IMR-90 (cell line): ENCODE data around the gene NELFCD. TPM values are rescaled to one million over a fixed set of nuclear protein-coding genes. Genes with fewer than 3 reads are reported as not detected.

Experiments used
- ATAC-seq: fragments of 200-7000 bp; cut with Tn5 transposase; 2 replicates; pipeline ENCODE4 v1.9.1; 2020; ENCODE audit warnings: low read depth, mild to moderate bottlenecking, moderate library complexity
- BruUV-seq: library from RNA; stranded (reverse); fragments of 400-500 nt; replicated peaks from 2 replicates; lab custom pipeline; 2021; lab: Mats Ljungman, UMichigan
- CTCF ChIA-PET: fragments of 300-600 bp; formaldehyde crosslinking; extraction: SDS; loops from one replicate; lab custom pipeline; 2021; ENCODE audit warnings: antibody characterized with exemption; lab: Yijun Ruan, JAX
- POLR2A ChIA-PET: fragments of 300-600 bp; sonication (Branson Sonifier 250); formaldehyde crosslinking; loops from one replicate; lab custom pipeline; 2022; ENCODE audit warnings: antibody characterized with exemption; ENCODE audit not compliant: unreplicated experiment; lab: Charles Lee
- DNase-seq: peaks from one replicate; pipeline ENCODE4 v3.0.0; 2013
- H2AFZ ChIP-seq: replicated peaks from 2 replicates; pipeline ENCODE3; 2013; ENCODE audit warnings: low read length, mild to moderate bottlenecking; ENCODE audit not compliant: poor library complexity
- H2AK5ac ChIP-seq: 2 replicates; pipeline ENCODE4 v1.6.1; 2013; ENCODE audit warnings: low read depth, low read length, inconsistent platforms
- H2AK9ac ChIP-seq: replicated peaks from 2 replicates; pipeline ENCODE3; 2013; ENCODE audit warnings: mild to moderate bottlenecking, low read depth, low read length, moderate library complexity; ENCODE audit not compliant: poor library complexity
- H2BK120ac ChIP-seq: 2 replicates; pipeline ENCODE4 v1.6.1; 2013; ENCODE audit warnings: low read depth, low read length, inconsistent platforms
- H2BK15ac ChIP-seq: 3 replicates; pipeline ENCODE4 v1.6.1; 2013; ENCODE audit warnings: low read depth, low read length, inconsistent platforms
- H2BK20ac ChIP-seq: 2 replicates; pipeline ENCODE4 v1.6.1; 2013; ENCODE audit warnings: low read depth, mild to moderate bottlenecking, inconsistent platforms, low read length, moderate library complexity
- H2BK5ac ChIP-seq: 2 replicates; pipeline ENCODE4 v1.6.1; 2013; ENCODE audit warnings: mild to moderate bottlenecking, low read depth, low read length, inconsistent platforms; ENCODE audit not compliant: poor library complexity, severe bottlenecking
- H3K14ac ChIP-seq: replicated peaks from 2 replicates; pipeline ENCODE4 v1.6.1; 2013; ENCODE audit warnings: low read depth, low read length, inconsistent platforms
- H3K18ac ChIP-seq: 2 replicates; pipeline ENCODE4 v1.6.1; 2013; ENCODE audit warnings: low read depth, low read length, control low read depth
- H3K23ac ChIP-seq: 2 replicates; pipeline ENCODE4 v1.6.1; 2013; ENCODE audit warnings: low read depth, low read length, inconsistent platforms
- H3K27ac ChIP-seq: 2 replicates; pipeline ENCODE4 v1.5.1; 2013; ENCODE audit warnings: mild to moderate bottlenecking, control low read depth, low read length; ENCODE audit not compliant: insufficient read depth
- H3K27me3 ChIP-seq: 2 replicates; pipeline ENCODE4 v1.6.1; 2013; ENCODE audit warnings: low read length; ENCODE audit not compliant: control insufficient read depth, insufficient read depth
- H3K36me3 ChIP-seq: 2 replicates; pipeline ENCODE4 v1.6.1; 2013; ENCODE audit warnings: low read length, mixed read lengths; ENCODE audit not compliant: control insufficient read depth, insufficient read depth
- H3K4ac ChIP-seq: 2 replicates; pipeline ENCODE4 v1.6.1; 2013; ENCODE audit warnings: low read depth, low read length, inconsistent platforms
- H3K4me1 ChIP-seq: 2 replicates; pipeline ENCODE4 v1.6.1; 2013; ENCODE audit warnings: low read length, mixed read lengths; ENCODE audit not compliant: control insufficient read depth, insufficient read depth
- H3K4me2 ChIP-seq: 2 replicates; pipeline ENCODE4 v1.6.1; 2013; ENCODE audit warnings: low read depth, mild to moderate bottlenecking, control low read depth, low read length, moderate library complexity
- H3K4me3 ChIP-seq: 2 replicates; pipeline ENCODE4 v1.5.1; 2013; ENCODE audit warnings: low read depth, mild to moderate bottlenecking, control low read depth, low read length, moderate library complexity; ENCODE audit not compliant: insufficient read depth
- H3K56ac ChIP-seq: 2 replicates; pipeline ENCODE4 v1.6.1; 2013; ENCODE audit warnings: low read length, inconsistent platforms; ENCODE audit not compliant: insufficient read depth; ENCODE audit errors: extremely low read depth
- H3K79me1 ChIP-seq, 2 experiments: 2 replicates each; pipeline ENCODE4 v1.6.1; 2013; ENCODE audit warnings: low read length in 2 of 2, inconsistent platforms in 1 of 2, low read depth in 1 of 2
- H3K9ac ChIP-seq: 2 replicates; pipeline ENCODE4 v1.6.1; 2013; ENCODE audit warnings: low read depth, low read length, control low read depth
- H3K9me1 ChIP-seq: 2 replicates; pipeline ENCODE4 v1.6.1; 2013; ENCODE audit warnings: low read length, inconsistent platforms; ENCODE audit not compliant: insufficient read depth
- H3K9me3 ChIP-seq: 2 replicates; pipeline ENCODE4 v1.6.1; 2013; ENCODE audit warnings: low read length; ENCODE audit not compliant: control insufficient read depth, insufficient read depth
- H4K20me1 ChIP-seq: 2 replicates; pipeline ENCODE4 v1.6.1; 2013; ENCODE audit warnings: low read length, inconsistent platforms; ENCODE audit not compliant: insufficient read depth
- H4K5ac ChIP-seq: 2 replicates; pipeline ENCODE4 v1.6.1; 2013; ENCODE audit warnings: mild to moderate bottlenecking, low read depth, low read length, control low read depth
- H4K8ac ChIP-seq, 2 experiments: 2 replicates each; pipeline ENCODE4 v1.6.1; 2013; ENCODE audit warnings: low read depth in 2 of 2, low read length in 2 of 2, control low read depth in 1 of 2, inconsistent platforms in 1 of 2
- H4K91ac ChIP-seq: 2 replicates; pipeline ENCODE4 v1.6.1; 2013; ENCODE audit warnings: low read depth, low read length, inconsistent platforms; ENCODE audit not compliant: insufficient read depth
- BHLHE40 ChIP-seq: fragments of 150-350 bp; IDR thresholded peaks from 2 replicates; pipeline ENCODE4 v1.6.1; 2016; ENCODE audit warnings: mild to moderate bottlenecking, low read depth, low read length
- CHD1 ChIP-seq: IDR thresholded peaks from 2 replicates; pipeline ENCODE4 v1.6.1; 2012; ENCODE audit warnings: low read depth, low read length, improper control_type of control experiment
- FOS ChIP-seq: fragments of 150-350 bp; IDR thresholded peaks from 2 replicates; pipeline ENCODE4 v1.6.1; 2016; ENCODE audit warnings: low read depth, low read length
- MAFK ChIP-seq: IDR thresholded peaks from 2 replicates; pipeline ENCODE4 v1.6.1; 2012; ENCODE audit warnings: low read depth, low read length, improper control_type of control experiment
- RFX5 ChIP-seq: IDR thresholded peaks from 2 replicates; pipeline ENCODE4 v1.8.0; 2012; ENCODE audit warnings: low read depth, mild to moderate bottlenecking, low read length, moderate library complexity
- USF2 ChIP-seq: fragments of 150-350 bp; IDR thresholded peaks from 2 replicates; pipeline ENCODE4 v1.6.1; 2017; ENCODE audit warnings: mild to moderate bottlenecking, antibody characterized with exemption, low read length, low read depth
- WGBS, 2 experiments: methylation state at CpG; one replicate each; pipeline versions ENCODE4 v1.1.5 to v1.1.7; 2013; ENCODE audit warnings: missing lambda C conversion rate in 2 of 2; ENCODE audit not compliant: insufficient read length in 1 of 2; ENCODE audit errors: extremely low coverage in 2 of 2; 5-methylcytosine and 5-hydroxymethylcytosine counted together
- dilution Hi-C: fragments of 300-500 bp; cut with HindIII; formaldehyde crosslinking; loops from one replicate; pipeline ENCODE4 v1.14.3; 2018; ENCODE audit warnings: low sequenced_read_pairs; ENCODE audit not compliant: unreplicated experiment
- in situ Hi-C: fragments of 300-500 bp; cut with MboI; formaldehyde crosslinking; loops from 3 replicates; pipeline ENCODE4 v1.14.3; 2019; ENCODE audit warnings: low sequenced_read_pairs, inconsistent platforms, mixed read lengths
- intact Hi-C: fragments of 100-400 bp; cut with micrococcal nuclease; formaldehyde crosslinking; loops from 2 replicates; pipeline ENCODE4 v1.10.0; 2022
- polyA plus RNA-seq, 3 experiments: library from polyadenylated mRNA; depleted of rRNA; stranded (reverse); fragments of >200 nt; gene quantifications; 2 replicates each; pipeline ENCODE4 v1.2.3, GENCODE V29; 2012; ENCODE audit warnings: low replicate concordance in 1 of 3
- total RNA-seq: library from RNA; depleted of rRNA; stranded (reverse); fragments of >200 nt; gene quantifications from 2 replicates; pipeline ENCODE4 v1.2.3, GENCODE V29; 2012

The NELFCD gene
- total and polyA plus RNA-seq, 2 of the 4 experiments (the other 2 are of a cell fraction): 88.9 to 94.1 TPM

GRCh38 chr20:59013959-59014608 is 33.0 kb downstream of the NELFCD start:
- Histone ChIP-seq H4K20me1 (no peaks in the 10 kb centered on the region), H2BK20ac (peak overlapping the region; percentile 37)
- peak; percentile 83 for ATAC-seq

More at GRCh38 chr20:59013959-59014608, 33.0 kb downstream of the NELFCD start:
- Histone ChIP-seq H2BK5ac (peak overlapping the region; percentile 35), H3K14ac (peak overlapping the region; percentile 0), H3K36me3 (no peaks in the 10 kb centered on the region), H3K4ac (peak overlapping the region; percentile 27), H2AK5ac (peak overlapping the region; percentile 65; the same call in 1 of the 2 replicates), H3K18ac (no peak overlapping the region), H4K5ac (no peak overlapping the region), H3K4me1 (peaks cover 19% of the 10 kb centered on the region), H3K9ac (no peak overlapping the region), H3K23ac (no peak overlapping the region), H3K27ac (peak overlapping the region; percentile 21; the same call in 1 of the 2 replicates), H3K79me1 (peaks cover 0 to under 1% of the 10 kb centered on the region in 2 experiments; a peak in 1 of 4 replicates), H3K56ac (no peak overlapping the region), H3K4me3 (no peak overlapping the region), H3K27me3 (no peaks in the 10 kb centered on the region), H4K91ac (peak overlapping the region; percentile 25), H3K9me1 (peaks cover 19% of the 10 kb centered on the region), H2AFZ (peak overlapping the region; percentile 64), H3K9me3 (no peaks in the 10 kb centered on the region), H3K4me2 (no peak overlapping the region; the same call in 1 of the 2 replicates), H4K8ac (peak overlapping the region; percentile 15 to 63; a peak in 2 of 4 replicates), H2AK9ac (peak overlapping the region; percentile 12), H2BK120ac (peak overlapping the region; percentile 38), H2BK15ac (peak overlapping the region; percentile 12; the same call in 1 of the 3 replicates)
- intact Hi-C loops: no loop called here
- no TSS peak for BruUV-seq
- POLR2A ChIA-PET: no interaction called here
- in situ Hi-C loops: no loop called here
- CTCF ChIA-PET: no interaction called here
- dilution Hi-C loops: no loop called here
- TF ChIP-seq USF2: no peak
- TF ChIP-seq CHD1: no peak
- TF ChIP-seq RFX5: no peak
- TF ChIP-seq MAFK: peak; percentile 46; the same call in 1 of the 2 replicates
- no peak for TF ChIP-seq BHLHE40
- TF ChIP-seq FOS: peak; percentile 44
- 98% methylated on average over 5 of the region's 13 CpGs; no CpG with 5 or more reads in 1 of the 2 experiments for WGBS, 2 experiments
- DNase-seq: peak; percentile 81
